HG03159 (cell line): ENCODE results near the gene MYH14.
"Not testable (repeated sequence)": the region's sequence is repeated elsewhere in the genome, so short reads cannot be mapped to it uniquely, and the experiment has no call there.

Experiments used
- ATAC-seq: cut with Tn5 transposase; IDR thresholded peaks from one replicate; pipeline ENCODE4 v1.9.1; 2021; ENCODE audit warnings: mild to moderate bottlenecking, moderate library complexity; ENCODE audit not compliant: unreplicated experiment

MYH14 gene

DNA sequence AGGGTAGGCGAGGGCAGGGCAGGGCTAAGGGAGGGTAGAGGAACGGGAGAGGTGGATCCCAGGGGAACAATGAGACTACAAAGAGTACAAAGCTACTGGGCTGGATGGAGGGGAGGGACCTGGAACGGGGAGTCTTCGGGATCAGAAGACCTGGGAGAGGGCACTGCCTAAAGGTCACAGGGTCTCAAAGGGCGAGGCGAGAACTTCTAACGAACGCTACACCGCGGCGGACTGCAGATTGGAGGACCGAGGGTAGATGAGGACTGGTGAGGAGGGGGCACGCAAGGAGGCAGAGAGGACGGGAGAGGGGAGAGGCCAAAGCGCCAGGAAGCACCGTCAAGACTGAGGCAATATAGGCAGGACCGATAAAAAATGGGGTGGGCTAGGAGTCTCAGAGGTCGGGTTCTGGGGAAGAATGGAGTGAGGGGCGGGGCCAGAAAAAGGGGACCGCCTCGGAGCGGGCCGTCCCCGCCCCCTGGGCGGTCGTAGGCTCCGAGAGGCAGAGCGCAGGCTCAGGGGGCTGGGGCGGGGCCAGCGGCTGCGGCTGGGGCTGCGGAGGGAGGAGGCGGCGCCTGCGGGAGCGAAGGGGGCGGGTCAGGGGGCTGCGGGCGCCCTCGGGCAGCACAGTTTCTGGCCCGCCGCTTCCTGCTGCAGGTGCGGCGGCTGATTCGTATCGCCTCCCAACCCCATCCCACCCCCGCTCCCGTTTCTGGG is 127.1 kb downstream of the MYH14 start:
- ATAC-seq: no peak

GRCh38 chr19:50331221-50331993 is 128.0 kb downstream of the MYH14 start:
- no peak for ATAC-seq

- ATAC-seq: no peak
These were observed 128.5 kb downstream of the MYH14 start for GRCh38 chr19:50331994-50332243.

DNA sequence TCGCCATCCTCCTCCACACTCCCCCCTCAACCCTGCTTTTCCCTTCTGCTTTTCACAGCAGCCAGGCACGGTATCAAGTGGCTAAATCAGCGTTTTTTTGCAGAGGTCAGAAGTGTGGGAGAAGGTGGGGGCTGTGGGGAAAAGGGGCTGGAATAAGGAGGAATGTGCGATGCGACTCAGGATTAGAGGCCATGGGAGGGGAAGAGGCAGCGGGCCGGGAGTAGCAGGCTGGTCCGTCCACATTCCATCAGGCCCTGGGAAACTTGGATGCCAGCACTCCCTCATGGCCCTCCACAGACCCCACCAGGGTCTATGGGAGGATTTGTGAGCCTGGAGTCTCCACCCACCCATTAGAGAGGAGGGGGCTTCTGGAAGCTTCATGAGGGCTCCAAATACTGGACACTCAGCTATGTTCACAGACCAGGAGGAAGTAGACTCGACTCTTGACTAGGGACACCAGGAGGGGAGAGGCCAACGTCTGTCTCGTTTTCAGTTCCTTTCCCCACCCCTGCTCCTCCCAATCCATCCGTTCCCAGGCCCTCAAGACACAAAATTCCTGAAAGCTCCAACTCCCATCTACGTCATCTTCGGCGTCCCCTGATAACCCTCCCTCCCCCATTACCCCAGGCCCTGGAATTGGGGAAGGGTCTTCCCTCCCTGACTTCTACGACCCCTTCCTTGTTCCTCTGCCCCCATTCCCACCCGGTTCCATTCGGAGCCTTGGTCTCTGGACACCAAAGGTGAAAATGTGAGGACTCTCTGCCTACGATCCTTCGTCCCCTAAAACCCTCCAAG is 129.0 kb downstream of the MYH14 start:
- ATAC-seq: no peak

GRCh38 chr19:50333235-50333736 is 129.9 kb downstream of the MYH14 start:
- peak; percentile 43 for ATAC-seq

- peak; percentile 15 for ATAC-seq
These were observed 130.6 kb downstream of the MYH14 start for GRCh38 chr19:50333737-50334617.

DNA sequence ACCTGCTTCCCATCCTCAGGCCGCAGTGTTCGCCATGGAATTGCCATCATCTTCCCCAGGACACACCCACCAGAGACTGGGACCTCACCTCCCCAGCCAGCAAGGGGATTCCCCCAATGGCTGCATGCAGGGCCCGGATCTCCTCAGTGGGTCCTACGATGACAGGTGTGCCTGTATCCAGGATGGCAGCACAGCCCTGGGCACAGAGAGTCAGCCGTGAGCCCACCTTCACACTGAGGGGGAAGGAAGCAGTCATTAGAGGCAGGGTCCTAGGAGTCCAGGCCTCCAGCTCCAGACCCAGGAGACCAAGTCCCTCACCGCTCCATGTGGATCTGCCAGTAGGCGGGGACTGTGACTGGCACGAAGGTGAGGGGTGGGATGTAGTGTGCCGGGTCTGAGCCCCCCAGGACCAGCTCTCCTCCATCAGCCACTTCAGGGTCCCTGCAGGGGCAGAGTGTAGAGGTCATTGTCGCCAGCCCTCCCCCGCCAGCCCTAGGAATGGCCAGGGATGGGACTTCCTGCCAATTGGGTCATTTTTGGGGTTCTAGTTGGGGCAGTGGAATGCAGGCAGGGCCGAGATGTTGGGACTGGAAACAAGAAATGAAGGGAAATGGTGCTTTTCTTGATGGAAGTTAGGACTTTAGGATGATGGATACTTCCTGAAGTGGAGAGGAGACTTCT is 131.5 kb downstream of the MYH14 start:
- ATAC-seq: no peak

- not testable (repeated sequence) for ATAC-seq
These were observed 133.6 kb downstream of the MYH14 start for GRCh38 chr19:50337031-50337430.

DNA sequence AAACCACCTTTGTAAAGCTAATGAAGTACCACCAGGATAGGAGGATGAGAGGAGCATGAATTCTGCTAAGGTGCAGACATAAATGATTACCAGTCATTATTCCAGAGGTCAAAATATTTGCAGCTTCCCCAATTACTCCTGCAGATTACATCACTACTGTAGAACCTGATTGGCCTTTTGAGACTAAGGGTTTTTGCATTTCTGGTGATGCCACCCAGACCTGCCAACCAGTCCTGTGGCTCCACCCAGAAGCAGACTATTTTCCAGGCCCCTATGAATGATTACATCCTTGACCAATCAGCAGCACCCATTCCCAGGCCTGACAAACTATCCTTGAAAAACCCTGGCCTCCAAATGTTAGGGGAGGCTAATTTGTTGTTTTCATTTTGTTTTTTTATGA is 136.9 kb downstream of the MYH14 start:
- no peak for ATAC-seq

- peak; percentile 42 for ATAC-seq
These were observed 137.7 kb downstream of the MYH14 start for GRCh38 chr19:50341091-50341564.

- peak; percentile 46 for ATAC-seq
These were observed 141.4 kb downstream of the MYH14 start for GRCh38 chr19:50344661-50345318.

DNA sequence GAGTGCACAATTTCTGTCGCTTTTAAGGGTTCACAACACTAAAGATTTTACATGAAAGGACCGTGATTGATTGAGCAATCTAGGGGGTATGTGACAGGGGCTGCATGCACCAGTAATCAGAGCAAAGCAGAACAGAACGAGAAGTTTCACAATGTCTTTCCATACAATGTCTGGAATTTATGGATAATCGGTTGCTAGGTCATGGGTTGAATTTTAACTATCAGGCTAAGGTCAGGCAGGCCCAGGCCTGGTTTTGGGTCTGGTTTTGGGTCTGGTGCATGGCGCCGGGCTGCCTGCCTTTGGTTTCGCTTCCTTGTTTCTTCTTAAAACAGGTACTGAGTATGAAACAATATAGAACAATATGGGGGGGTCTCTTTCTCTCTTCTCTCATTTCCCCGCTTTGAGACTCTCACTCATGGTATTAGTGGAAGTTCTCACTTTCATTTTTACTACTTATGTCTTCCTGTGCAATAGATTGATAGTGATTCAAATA is 143.7 kb downstream of the MYH14 start:
- peak; percentile 55 for ATAC-seq

DNA sequence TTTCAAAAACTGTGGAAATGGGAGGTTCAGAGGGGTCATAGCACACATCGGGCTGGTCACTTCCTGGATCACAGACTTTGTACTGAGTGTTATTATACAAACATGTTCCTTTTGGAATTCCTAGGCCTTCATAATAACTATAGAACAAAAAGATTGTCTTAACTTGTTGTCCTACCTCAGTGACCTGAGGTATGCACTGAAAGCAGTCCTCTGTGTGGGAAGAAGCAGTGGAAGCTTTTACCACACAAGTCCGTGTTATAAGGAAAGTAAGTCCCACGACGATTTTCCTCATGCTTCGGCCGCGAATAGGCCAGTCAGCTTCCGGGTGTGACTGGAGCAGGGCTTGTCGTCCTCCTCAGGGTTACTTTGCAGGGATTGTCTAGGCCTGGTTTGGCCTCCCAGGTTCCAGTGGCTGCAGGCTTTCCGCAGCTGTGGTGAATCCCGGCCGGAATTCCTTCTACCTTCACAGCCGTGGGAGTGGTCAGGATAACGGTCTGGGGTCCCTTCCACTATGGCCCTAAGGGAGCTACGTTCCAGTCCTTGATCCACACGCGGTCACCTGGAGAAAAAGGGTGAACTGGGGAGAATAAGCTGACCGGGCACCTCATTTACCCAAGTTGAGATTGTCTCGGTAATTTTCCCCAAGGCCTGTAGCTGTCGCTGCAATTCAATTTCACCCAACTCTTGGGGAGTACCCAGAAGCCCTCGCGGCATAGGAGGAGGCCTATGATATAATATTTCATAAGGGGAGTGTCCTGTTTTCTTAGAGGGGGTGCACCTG is 146.0 kb downstream of the MYH14 start:
- ATAC-seq: no peak

GRCh38 chr19:50352242-50352641 is 148.8 kb downstream of the MYH14 start:
- no peak for ATAC-seq

GRCh38 chr19:50353487-50353880 is 150.1 kb downstream of the MYH14 start:
- ATAC-seq: not testable (repeated sequence)

- no peak for ATAC-seq
These were observed 153.3 kb downstream of the MYH14 start for GRCh38 chr19:50356691-50357177.

DNA sequence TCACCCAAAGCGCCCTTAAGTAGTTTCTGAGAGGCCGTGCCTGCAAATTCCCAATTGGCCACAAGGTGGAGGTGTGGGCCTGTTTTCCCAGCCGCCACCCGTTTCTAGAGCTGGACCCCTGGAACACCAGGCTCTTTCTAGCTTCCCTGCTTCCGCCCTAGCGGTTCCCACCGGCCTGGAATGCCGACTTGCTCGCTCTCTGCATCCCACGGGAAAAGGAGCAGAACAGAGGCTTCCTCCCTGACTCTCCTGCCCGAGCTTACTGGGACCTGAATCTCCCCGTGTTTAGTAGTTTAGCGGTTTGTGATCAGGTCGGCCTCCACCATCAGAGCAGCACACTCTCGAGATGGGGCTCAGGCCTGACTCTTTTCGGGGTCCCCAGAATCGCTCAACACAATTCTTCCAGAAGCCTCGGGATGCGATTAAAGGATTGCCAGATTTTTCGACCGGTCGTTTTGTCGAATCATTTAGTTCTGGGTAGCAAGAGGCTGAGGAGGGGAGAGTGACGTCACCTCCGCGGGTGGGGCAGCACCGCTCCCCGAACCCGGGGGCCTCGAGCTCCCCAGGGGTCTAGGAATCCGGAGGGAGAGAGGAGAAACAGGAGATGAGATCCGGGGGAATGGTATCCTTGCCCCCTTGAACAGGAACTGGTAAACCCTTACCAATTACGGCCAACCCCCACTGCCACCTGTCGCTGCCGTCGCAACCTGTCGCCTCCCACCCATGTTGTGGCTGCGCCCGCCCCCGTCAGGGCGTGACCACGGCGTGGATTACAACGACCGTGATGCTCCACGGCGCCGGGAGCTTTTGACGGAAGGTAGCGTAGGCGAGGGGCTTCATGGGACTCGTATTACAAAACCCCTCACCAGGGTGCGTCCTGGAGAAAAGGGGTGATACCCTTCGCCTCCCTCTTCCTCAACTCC is 154.0 kb downstream of the MYH14 start:
- ATAC-seq: peak; percentile 52
